CD4-positive, alpha-beta T cell treated with Interleukin-6 at 100 ng/mL for 8 hours (primary cell): ENCODE data around the gene FOXK2.
A peak's percentile ranks its signal among the peaks of the same experiment; 100 is the strongest.

Source experiments
- DNase-seq: peaks from one replicate; pipeline ENCODE4 v3.0.0-alpha.2; 2020; ENCODE audit warnings: mixed read lengths, low spot score

The FOXK2 gene

GRCh38 chr17:82518826-82519810, at the start of gene FOXK2:
Gene FOXK2, plus strand, starts transcription at chr17:82519732. Its CDS starts 157 bp downstream, at chr17:82519889.
- peak; percentile 93 for DNase-seq

- no peak for DNase-seq
Measured at GRCh38 chr17:82470065-82470464, 49.5 kb upstream of the FOXK2 start.

- DNase-seq = no peak
Measured at GRCh38 chr17:82474223-82475010, 45.1 kb upstream of the FOXK2 start.

GRCh38 chr17:82475458-82475857, 44.1 kb upstream of the FOXK2 start:
- DNase-seq = no peak

DNA sequence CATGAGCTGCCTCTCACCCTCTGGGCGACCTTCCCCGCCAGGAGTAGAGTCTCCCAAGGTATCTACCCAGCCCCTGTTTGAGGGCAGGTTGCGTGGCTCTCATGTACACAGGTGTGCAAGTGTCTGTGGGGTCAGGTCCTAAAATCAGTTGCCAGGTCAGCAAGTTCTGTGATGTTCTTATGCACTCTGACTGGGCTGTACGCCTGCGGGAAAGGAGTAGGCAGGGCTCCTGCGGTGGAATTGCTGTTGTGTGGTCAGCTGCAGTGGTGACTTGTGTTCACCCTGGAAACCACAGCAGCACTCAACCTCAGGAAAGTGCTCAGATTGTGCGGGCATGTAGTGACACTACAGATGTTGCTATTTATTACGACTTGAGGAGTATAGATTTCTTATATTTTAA, 41.6 kb upstream of the FOXK2 start:
- no peak for DNase-seq

DNA sequence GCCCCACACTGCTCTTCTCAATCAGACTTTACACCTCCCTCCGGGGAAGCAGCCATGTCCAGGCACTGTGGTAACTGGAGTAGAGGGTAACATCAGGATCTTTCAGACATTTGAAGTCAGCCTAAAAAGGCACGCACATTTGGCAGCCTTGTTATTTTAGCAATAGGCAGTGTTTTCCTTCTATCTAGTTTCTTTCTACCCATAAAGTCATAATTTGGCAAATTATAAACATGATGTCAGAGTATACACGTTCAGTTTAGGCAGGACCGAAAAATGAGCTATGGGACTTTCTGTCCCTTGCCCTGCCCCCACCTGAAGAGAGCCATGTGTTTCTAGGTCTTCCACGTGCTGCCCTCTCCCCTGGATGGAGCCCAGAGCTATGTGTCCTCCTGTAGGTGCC, 39.9 kb upstream of the FOXK2 start:
- no peak for DNase-seq

GRCh38 chr17:82480318-82480717, 39.2 kb upstream of the FOXK2 start:
- no peak for DNase-seq

DNA sequence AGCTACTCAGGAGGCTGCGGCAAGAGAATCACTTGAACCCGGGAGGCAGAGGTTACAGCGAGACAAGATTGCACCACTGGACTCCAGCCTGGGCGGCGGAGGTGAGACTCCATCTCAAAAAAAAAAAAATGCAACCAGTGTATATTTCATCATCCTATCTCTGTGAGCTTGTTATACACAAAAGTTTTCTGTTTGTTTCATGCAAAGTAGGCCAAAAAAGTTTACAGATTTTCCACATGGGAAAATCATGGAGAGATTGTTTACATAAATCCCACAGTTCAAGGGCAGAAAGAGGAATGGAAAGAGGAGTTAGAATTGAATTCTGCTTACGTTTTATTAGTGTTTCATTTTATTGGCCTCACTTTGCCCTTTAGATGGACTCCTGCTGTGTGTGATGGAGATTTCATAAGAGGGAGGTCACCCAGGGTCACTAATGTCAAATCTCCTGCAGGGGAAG, 36.3 kb upstream of the FOXK2 start:
- DNase-seq = no peak

DNA sequence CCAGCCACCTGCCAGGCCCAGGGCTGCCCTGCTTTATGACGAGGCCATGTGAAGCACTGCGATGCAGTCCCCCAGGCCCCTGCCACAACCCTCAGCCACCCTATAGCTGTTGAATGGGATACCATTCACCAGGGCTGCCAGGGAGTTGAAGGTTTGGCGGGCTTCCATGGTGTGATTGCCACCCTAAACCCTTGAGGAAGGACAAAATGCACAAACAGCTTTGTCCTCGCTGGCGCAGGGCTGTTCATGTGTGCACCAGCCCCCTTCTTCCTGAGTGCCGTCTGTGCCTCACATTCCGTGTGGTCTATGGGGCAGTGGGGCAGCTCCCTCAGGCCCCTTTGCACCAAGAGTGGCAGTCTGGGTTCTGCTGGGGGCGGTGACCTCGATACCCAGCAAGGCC, 35.7 kb upstream of the FOXK2 start:
- no peak for DNase-seq

DNA sequence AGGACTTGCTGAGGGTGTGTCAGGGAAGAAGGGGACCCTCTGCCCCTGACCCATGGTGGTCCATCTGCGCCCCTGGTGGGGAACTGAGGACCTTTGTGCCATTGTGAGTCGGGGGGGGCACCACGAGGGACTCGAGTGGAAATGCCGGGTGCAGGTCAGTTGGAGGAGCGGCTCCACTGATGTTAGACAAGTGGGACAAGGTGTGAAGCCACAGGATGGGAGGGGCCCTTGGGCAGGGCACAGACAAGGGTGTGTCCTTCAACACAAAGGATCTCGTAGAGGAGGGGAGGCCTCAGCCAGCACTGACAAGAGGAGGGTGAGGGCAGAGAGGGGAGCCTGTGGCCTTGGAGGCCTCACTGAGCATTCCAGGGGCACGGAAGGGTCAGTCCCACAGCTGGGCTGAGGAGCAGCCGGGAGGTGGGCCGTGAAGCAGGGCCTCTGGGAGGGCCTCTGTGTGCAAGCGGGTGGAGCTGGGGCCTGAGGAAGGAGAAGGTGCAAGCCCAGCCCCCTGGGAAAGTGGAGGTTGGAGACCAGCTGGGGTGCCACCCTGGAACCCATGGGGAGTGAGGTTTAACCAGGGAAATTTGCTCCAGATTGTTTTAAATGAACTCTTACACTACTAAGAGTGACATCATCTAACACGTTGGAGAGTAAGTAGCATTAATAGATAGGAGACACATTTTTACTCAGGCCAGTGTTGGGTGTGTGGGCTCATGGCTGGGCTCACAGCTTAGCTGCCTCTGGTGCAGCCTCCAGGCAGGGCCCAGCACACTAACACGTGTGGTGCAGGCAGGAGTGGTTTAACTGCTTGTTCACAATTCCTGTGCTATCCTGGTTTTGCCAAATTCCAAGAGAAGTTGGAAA, 33.1 kb upstream of the FOXK2 start:
- no peak for DNase-seq

- DNase-seq = no peak
Measured at GRCh38 chr17:82487910-82488309, 31.6 kb upstream of the FOXK2 start.

- DNase-seq = no peak
Measured at GRCh38 chr17:82489117-82489516, 30.4 kb upstream of the FOXK2 start.

GRCh38 chr17:82489851-82490511, 29.6 kb upstream of the FOXK2 start:
- DNase-seq = no peak

DNA sequence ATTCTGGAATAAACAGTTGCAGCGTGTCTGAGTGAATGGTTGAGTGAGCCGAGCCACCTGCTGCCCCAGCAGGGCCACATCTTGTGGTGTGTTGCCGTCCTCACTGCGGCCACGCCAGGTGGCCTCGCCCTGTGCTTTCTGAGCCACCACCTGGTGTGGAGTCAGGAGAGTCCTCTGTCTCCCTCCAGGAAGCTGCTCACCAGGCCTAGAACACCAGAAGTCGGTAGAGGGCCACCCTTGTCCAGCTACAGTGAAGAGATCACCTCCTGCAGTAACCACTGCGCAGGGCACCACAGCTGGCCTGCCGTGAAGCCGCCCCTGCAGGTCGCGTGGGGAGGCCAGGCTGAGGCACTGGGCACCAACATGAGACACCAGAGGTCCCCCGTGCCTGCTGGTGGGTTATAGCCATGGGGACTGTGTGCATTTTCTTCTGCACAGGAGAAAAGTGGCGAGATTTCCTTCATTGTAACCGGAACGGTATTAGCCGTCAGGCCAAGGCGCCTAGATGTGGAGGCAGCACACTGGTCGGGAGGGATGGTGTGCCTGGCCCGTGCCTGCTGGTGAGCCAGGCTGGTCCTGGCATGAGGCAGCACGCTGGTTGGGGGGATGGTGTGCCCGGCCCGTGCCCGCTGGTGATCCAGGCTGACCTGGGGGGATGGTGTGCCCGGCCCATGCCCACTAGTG, 28.9 kb upstream of the FOXK2 start:
- no peak for DNase-seq

DNA sequence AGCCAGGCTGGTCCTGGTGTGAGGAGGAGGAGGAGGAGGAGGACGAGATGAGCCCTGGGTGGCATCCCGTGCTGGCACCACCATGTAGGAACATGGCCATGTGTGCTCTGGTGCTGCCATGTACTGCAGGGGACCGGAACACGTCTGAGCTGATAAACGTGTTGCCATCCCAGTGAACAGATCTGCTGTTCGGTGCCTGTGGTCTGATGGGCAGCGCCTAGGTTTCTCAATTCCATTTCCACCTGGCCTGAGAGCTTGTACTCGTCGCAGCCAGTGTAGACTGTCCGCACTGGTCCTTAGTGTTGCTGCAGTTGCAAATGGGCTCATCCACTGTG, 28.4 kb upstream of the FOXK2 start:
- DNase-seq = no peak

- no peak for DNase-seq
Measured at GRCh38 chr17:82491533-82491932, 28.0 kb upstream of the FOXK2 start.

DNA sequence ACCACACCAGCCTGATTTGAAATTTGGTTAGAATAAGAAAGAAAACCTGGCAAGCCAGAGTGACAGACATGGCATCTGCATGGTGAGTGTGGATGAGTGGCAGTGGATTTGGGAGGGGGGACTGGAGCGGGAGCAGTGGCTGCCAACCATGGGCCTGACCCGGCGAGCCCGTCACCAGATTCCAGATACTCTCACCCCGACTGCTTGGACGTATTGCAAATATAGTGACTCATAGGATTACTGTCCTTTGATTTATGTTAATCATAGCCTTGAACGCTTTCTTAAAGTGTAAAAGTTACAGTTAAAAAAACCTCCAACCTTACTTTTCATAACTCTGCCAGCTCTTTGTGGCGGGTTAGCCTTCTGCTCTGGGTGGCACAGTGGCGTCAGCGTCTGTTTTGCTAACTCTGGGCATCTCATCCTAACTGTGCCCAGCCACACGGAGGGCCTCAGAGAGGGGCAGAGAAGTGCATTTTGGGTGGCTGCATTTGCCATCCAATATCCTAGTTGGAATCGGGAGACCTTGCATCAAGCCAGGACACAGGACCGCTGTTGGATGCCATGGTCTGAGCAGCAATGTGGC, 26.8 kb upstream of the FOXK2 start:
- DNase-seq = no peak

DNA sequence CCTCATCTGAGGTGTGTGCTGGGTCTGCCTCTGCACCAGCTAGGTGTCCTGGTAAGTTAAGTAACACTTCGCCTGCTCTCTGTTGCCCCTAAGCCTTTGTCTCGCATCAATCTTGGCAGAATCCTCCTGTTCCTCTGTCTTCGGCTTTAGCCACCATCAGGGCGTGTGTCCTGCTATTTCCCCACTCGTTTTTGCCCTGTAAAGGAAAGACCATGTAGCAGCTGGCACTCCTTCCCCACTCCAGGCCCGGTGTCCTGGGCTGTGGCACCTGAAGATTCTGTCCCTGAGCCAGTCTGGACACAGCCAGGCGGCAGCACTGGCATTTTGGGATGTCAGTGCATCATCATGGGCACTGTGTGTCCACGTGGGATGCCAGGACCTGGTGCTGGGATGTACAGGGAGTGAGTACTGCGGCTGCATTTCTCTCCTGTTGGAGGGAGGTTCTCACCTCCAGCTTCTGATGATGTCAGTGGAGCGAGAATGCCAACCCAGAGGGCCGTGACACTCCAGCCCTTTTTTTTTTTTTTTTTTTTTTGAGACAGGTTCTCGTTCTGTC, 26.2 kb upstream of the FOXK2 start:
- DNase-seq = no peak

DNA sequence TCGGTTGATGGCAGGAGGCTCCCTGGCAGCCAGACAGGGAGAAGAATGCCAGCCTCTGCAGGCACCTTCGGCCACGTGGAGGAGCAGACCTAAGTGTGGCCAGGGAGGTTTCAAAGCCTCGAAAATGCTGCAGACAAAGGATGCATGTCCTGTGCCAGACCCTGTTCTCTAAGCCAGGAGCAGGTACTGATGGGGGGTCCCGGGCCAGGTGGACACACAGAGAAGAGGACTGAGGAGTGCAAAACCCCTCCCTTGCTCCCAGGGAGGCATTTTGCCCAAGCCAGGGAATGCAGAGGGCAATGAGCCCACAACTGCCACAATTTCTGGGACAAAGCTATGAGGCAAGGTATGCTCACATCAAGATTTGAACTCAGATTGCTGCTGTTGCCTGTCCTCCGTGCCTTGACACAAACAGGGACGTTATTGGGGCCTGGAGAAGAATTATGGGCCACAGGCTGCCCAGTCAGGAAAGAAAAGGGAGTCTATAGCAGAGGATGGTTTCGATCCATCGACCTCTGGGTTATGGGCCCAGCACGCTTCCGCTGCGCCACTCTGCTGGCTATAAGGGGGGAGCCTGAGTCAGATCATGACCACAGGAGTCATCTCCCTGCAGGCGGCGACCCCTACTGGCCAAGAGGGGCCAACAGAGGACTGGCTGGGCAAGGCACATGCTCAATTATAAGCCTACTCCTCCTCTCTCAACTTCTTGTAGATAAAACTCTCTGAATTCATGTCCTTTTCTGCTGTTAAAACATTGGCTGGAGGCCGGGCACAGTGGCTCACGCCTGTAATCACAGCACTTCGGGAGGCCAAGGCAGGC, 25.1 kb upstream of the FOXK2 start:
- peak; percentile 87 for DNase-seq
